HEK293T (cell line): Measurements from ENCODE around the gene SLC1A5.
A peak's percentile ranks its signal among the peaks of the same experiment; 100 is the strongest.

Experiments
- CTCF ChIA-PET: fragments of 350-600 bp; formaldehyde crosslinking; extraction: SDS; loops from one replicate; lab custom pipeline; 2021; ENCODE audit warnings: antibody characterized with exemption, inconsistent platforms; lab: Yijun Ruan, JAX
- POLR2A ChIA-PET: fragments of 350-600 bp; formaldehyde crosslinking; extraction: SDS; loops from one replicate; lab custom pipeline; 2020; ENCODE audit warnings: antibody characterized with exemption, inconsistent platforms; lab: Yijun Ruan, JAX
- DNase-seq: peaks from one replicate; pipeline ENCODE4 v3.0.0; 2012; ENCODE audit warnings: mixed read lengths; ENCODE audit errors: extremely low spot score
- ARNT ChIP-seq: fragments of 450-650 bp; IDR thresholded peaks from 2 replicates; pipeline ENCODE4 v1.6.1; 2017; ENCODE audit warnings: mild to moderate bottlenecking
- BHLHE40 ChIP-seq: fragments of 450-650 bp; IDR thresholded peaks from 2 replicates; pipeline ENCODE4 v1.6.1; 2016; ENCODE audit warnings: mild to moderate bottlenecking, moderate library complexity, borderline replicate concordance
- CTBP1 ChIP-seq: fragments of 450-650 bp; IDR thresholded peaks from 2 replicates; pipeline ENCODE4 v1.6.1; 2016; ENCODE audit warnings: borderline replicate concordance
- ELF4 ChIP-seq: fragments of 450-650 bp; IDR thresholded peaks from 2 replicates; pipeline ENCODE4 v1.6.1; 2017; ENCODE audit warnings: antibody characterized with exemption
- FOXA1 ChIP-seq: fragments of 450-650 bp; IDR thresholded peaks from 2 replicates; pipeline ENCODE4 v1.6.1; 2016; ENCODE audit warnings: mild to moderate bottlenecking
- FOXK2 ChIP-seq: fragments of 450-650 bp; IDR thresholded peaks from 2 replicates; pipeline ENCODE4 v1.6.1; 2016; ENCODE audit warnings: mild to moderate bottlenecking
- FOXM1 ChIP-seq: fragments of 450-650 bp; IDR thresholded peaks from 2 replicates; pipeline ENCODE4 v1.6.1; 2017; ENCODE audit warnings: mild to moderate bottlenecking, borderline replicate concordance
- HDGF ChIP-seq: fragments of 450-650 bp; IDR thresholded peaks from 2 replicates; pipeline ENCODE4 v1.6.1; 2017; ENCODE audit warnings: antibody characterized with exemption, borderline replicate concordance
- L3MBTL2 ChIP-seq: fragments of 450-650 bp; conservative IDR thresholded peaks from 2 replicates; pipeline ENCODE4 v1.6.1; 2016; ENCODE audit warnings: mild to moderate bottlenecking
- LEF1 ChIP-seq: fragments of 450-650 bp; IDR thresholded peaks from 2 replicates; pipeline ENCODE4 v1.6.1; 2017; ENCODE audit warnings: mild to moderate bottlenecking, borderline replicate concordance
- NFRKB ChIP-seq: fragments of 450-650 bp; IDR thresholded peaks from 2 replicates; pipeline ENCODE4 v1.6.1; 2016; ENCODE audit warnings: mild to moderate bottlenecking, moderate library complexity
- PKNOX1 ChIP-seq: fragments of 450-650 bp; IDR thresholded peaks from 2 replicates; pipeline ENCODE4 v1.6.1; 2016
- SP1 ChIP-seq: fragments of 450-650 bp; IDR thresholded peaks from 2 replicates; pipeline ENCODE4 v1.6.1; 2017
- SUZ12 ChIP-seq: fragments of 450-650 bp; IDR thresholded peaks from 2 replicates; pipeline ENCODE4 v1.6.1; 2016; ENCODE audit warnings: mild to moderate bottlenecking
- TARDBP ChIP-seq: fragments of 450-650 bp; IDR thresholded peaks from 2 replicates; pipeline ENCODE4 v1.6.1; 2016
- ZNF384 ChIP-seq: fragments of 450-650 bp; IDR thresholded peaks from 2 replicates; pipeline ENCODE4 v1.6.1; 2016

SLC1A5 gene

GRCh38 chr19:46803555-46803954 is 15.2 kb upstream of the SLC1A5 start:
- DNase-seq, result no peak
- TF ChIP-seq BHLHE40 (no peak), NFRKB (no peak), LEF1 (no peak), SP1 (no peak), L3MBTL2 (no peak), ELF4 (no peak)
- ChIA-PET CTCF (no interaction called here), POLR2A (no interaction called here)

- no peak for TF ChIP-seq PKNOX1
- TF ChIP-seq NFRKB, result no peak
- no peak for TF ChIP-seq ARNT
- TF ChIP-seq ELF4, result no peak
- TF ChIP-seq BHLHE40, result no peak
- no peak for TF ChIP-seq FOXM1
- no peak for TF ChIP-seq SP1
- TF ChIP-seq LEF1, result no peak
- no peak for TF ChIP-seq CTBP1
- TF ChIP-seq HDGF, result no peak
- TF ChIP-seq ZNF384, result no peak
- no peak for TF ChIP-seq TARDBP
- TF ChIP-seq FOXK2, result no peak
- no peak for TF ChIP-seq L3MBTL2
- no peak for TF ChIP-seq FOXA1
- TF ChIP-seq SUZ12, result no peak
- ChIA-PET CTCF (no interaction called here), POLR2A (no interaction called here)
- DNase-seq, result no peak
These were observed 13.8 kb upstream of the SLC1A5 start for GRCh38 chr19:46802152-46802551.

- POLR2A ChIA-PET, result interaction anchor here (1.3 kb wide), 1 partner anchor 10 kb away, joined by 5 read pairs; the partner anchor contains the start of gene SLC1A5
- DNase-seq, result no peak
- CTCF ChIA-PET, result no interaction called here
- no peak for TF ChIP-seq FOXM1
- TF ChIP-seq ARNT, result no peak
- TF ChIP-seq L3MBTL2, result no peak
- no peak for TF ChIP-seq TARDBP
- no peak for TF ChIP-seq LEF1
- TF ChIP-seq BHLHE40, result no peak
- TF ChIP-seq PKNOX1, result no peak
- no peak for TF ChIP-seq CTBP1
- TF ChIP-seq SUZ12, result no peak
- no peak for TF ChIP-seq HDGF
- TF ChIP-seq SP1, result no peak
- no peak for TF ChIP-seq FOXK2
- TF ChIP-seq FOXA1, result no peak
These were observed 10.3 kb upstream of the SLC1A5 start for GRCh38 chr19:46798713-46799112.

- DNase-seq, result no peak
- CTCF ChIA-PET, result no interaction called here
- no peak for TF ChIP-seq TARDBP
- no peak for TF ChIP-seq SP1
- no peak for TF ChIP-seq L3MBTL2
- TF ChIP-seq FOXA1, result no peak
- TF ChIP-seq BHLHE40, result no peak
- no peak for TF ChIP-seq LEF1
- TF ChIP-seq PKNOX1, result no peak
- TF ChIP-seq ELF4, result no peak
- TF ChIP-seq CTBP1, result no peak
- TF ChIP-seq FOXK2, result no peak
- no peak for TF ChIP-seq FOXM1
- TF ChIP-seq ARNT, result no peak
- TF ChIP-seq NFRKB, result no peak
- TF ChIP-seq SUZ12, result no peak
- TF ChIP-seq HDGF, result no peak
- no peak for TF ChIP-seq ZNF384
- POLR2A ChIA-PET, result interaction anchor here (0.6 to 2.7 kb wide), 3 partner anchors 9 to 12 kb away, joined by 4 to 19 read pairs (median 6); partner anchors contain the start of gene SLC1A5
These were observed 9.5 kb upstream of the SLC1A5 start for GRCh38 chr19:46797881-46798280.

GRCh38 chr19:46791944-46792343 is 3.5 kb upstream of the SLC1A5 start:
- ChIA-PET CTCF (no interaction called here), POLR2A (interaction anchor here (0.9 kb wide), 1 partner anchor 59 kb away, joined by 3 read pairs; the partner anchor contains the start of gene AP2S1)

More at GRCh38 chr19:46791944-46792343, 3.5 kb upstream of the SLC1A5 start:
- DNase-seq, result no peak
- no peak for TF ChIP-seq ZNF384
- no peak for TF ChIP-seq ARNT
- TF ChIP-seq PKNOX1, result peak; percentile 62
